NCI-H82 (cell line): Measurements from ENCODE around the gene YY1AP1.
"Not testable (repeated sequence)": the region's sequence is repeated elsewhere in the genome, so short reads cannot be mapped to it uniquely, and the experiment has no call there.

Experiments used
- DNase-seq: peaks from one replicate; lab custom pipeline; 2025; lab: John Stamatoyannopoulos, UW

The YY1AP1 gene

DNA sequence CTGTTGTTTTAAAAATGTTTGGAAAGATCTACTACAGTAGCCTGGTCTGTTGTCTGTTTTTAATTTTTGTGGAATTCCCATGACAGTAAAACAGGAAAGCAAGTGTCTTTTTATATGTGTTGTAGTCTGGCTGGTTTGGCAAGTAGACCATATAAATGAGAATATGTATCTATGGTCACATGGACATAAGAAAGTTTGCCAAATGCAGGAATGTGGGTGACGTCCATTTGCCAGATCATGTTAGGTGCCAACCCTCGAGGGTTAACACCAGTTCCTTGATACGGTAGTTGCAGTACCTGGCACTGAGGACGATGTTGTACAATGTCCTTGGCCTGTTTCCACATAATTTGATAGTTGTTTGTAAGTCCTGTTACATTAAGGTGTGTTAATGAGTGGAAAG lies 6.5 kb upstream of the YY1AP1 start:
- no peak for DNase-seq

DNA sequence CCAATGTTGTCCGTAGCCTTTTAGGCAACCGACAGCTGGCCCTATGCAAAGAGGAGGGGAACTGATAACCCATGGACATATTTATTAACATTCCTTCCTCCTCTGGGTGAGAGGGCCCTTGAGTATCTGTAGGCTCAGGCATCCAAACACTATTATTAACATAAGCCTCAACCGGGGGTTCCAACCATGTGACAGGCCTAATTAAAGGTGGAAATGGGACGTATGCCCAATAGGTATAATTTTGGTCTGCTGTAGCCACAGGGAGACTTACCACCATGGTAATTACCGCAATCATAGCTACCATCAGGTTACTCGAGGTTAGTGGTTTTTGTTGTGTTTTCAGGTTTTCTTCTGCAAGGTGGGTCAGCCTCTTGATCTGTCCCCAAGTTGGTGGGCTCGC lies 5.6 kb upstream of the YY1AP1 start:
- DNase-seq: no peak

DNA sequence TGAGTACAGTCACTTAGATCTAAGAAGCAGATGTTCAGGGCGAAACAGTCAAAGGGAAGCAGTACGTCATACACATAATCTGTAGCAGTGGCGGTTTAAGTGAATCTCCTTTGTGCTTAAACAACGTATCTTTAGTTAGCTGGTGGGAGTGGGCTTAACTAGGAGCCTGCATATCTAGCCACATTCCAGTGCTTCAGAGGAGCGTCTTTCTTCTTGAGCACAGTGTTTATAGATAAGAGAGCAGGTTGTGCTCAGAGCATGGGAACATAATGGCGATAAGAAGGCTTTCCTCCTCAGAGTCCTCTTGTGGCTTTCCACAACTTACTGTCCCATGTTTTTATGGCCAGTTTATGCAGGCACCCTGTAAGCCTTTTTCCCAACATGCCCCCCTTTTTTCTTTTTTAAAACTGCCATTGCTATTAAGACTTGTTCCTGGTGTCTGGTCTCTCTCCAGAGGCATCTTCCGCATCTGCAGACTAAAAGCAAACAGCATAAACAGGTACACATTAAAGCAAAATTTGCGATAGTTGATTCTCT lies 3.5 kb upstream of the YY1AP1 start:
- DNase-seq: peak; percentile 98

DNA sequence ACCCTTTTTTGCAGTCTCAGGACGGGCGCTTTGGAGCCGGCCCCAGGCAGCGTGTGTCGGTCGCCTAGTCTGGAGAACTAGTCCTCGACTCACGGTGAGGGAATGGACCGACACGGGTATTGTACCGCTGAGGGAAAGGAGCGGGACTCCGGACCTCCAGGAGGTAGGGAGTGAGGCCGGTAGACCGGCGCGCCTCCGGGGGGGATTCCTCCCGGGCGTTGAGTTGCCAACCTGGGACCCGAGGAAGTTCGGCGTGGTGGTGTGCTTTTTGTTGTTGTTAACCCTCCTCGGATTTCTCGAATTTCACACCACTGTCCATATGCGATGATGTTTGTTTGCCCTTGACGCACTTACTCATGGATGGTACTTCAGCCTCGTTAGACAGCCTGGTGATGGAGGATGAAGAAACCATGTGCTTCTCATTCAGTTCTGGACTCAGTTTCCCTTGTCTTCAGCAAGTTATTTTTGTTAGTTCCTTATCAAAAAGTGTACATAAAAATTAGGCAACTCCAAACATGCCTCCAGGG lies 570 bp upstream of the YY1AP1 start, which contains the start of gene DAP3:
DAP3 (plus strand) TSS at position 11 of the 527 bp plus-strand sequence. CDS start 20,689 bp downstream, outside the sequence.
- peak; percentile 51 for DNase-seq

DNA sequence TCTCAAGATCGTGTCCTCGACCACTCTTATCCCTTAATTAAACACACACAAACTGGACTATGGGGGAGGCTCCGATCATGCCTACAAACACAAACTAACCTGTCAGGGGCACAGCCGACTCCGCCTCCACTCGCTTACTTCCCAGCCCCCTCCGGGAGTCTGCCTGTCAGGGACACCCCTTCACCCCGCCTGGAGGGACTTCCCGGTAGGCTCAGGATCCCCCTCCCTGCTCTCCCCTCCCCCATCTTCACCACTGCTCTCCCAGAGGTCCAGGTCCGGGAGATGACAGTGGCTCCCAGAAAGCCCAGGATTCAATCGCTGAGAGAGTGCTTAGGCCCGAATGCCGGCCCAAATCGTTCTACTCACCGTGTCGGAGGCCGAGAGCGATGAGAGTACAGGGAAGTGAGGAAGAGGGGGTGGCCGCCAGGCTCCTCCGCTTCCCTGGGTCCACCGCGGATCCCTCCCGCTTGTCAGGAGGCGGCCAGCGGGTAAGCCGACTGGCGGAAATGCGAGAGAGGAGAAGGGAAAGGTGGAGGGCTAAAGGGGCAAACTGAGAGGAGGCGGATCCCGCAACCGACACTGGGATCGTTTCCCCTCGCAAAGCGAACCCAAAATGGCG lies 760 bp downstream of the YY1AP1 start:
- peak; percentile 63 for DNase-seq

DNA sequence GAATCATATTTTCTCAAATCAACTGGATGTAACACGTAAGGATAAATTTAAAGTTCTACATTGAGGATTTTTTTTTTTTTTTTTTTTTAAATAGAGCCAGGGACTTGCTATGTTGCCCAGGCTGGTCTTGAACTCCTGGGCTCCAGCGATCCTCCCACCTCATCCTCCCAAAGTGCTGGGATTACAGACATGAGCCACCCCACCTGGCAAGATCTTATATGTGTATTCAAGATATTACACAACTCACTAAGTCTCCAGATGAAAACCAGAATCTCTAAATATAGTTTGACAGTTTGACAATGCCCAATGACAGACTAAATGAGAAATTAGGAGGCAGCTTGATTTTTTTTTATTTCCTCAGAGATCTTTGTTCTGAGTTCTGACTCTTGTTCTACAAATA lies 6.8 kb downstream of the YY1AP1 start:
- DNase-seq: no peak

DNA sequence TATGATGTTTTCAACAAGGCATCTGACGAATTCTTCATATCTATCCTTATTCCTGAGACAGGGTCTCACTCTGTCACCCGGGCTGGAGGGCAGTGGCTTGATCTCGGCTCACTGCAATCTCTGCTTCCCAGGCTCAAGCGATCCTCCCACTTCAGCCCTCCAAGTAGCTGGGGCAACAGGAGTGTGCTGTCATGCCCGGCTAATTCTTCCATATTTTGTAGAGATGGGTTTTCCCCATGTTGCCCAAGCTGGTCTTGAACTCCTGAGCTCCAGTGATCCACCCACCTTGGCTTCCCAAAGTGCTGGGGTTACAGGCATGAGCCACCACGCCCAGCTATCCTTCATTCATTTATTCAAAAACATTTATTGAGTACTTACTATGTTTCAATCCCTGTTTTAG lies 8.0 kb downstream of the YY1AP1 start:
- DNase-seq: no peak

DNA sequence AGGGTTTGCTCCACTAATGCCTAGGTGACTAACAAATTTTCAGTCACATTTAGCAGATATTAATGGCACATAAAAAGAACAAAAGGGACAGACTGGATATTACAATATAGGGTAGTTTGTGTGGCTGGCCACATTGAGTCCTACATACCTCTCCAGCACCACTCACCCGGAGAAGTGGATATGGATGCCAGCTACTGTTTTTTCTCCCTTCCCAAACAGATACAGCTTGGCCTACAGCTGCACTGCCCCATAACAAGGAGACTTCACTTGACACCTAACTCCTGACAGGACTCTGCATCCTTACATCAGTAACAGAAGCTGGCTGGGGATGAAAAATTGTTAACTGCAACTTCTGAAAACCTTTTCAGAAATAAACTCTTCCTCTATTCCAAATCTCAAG lies 9.6 kb downstream of the YY1AP1 start:
- DNase-seq: not testable (repeated sequence)

DNA sequence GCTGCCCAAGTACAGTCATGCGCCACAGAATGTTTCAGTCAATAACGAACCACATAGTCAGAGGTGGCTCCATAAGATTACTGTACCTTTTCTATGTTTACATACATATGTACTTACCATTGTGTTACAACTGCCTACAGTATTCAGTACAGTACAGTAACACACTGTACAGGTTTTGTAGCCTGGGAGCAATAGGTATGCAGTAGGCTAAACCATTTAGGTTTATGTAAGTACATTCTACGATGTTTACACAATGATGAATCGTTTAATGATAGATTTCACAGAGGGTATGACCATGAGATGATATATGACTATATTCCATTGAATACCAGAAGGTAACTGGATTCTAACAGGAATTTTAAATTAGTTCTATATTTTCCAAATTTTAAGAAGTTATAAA lies 10.5 kb downstream of the YY1AP1 start:
- no peak for DNase-seq

DNA sequence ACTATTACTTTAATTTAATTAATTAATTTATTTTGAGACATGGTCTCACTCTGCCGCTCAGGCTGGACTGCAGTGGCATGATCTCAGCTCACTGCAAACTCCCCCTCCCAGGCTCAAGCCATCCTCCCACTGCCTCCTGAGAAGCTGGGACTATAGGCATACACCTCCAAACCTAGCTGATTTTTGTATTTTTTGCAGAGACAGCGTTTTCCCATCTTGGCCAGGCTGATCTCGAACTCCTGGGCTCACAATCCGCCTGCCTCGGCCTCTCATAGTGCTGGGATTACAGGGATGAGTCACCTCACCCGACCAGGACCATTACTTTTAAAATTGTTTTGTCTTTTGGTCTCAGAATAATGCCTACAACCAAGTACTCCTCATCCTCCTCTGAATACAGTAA lies 15.6 kb downstream of the YY1AP1 start:
- DNase-seq: no peak

DNA sequence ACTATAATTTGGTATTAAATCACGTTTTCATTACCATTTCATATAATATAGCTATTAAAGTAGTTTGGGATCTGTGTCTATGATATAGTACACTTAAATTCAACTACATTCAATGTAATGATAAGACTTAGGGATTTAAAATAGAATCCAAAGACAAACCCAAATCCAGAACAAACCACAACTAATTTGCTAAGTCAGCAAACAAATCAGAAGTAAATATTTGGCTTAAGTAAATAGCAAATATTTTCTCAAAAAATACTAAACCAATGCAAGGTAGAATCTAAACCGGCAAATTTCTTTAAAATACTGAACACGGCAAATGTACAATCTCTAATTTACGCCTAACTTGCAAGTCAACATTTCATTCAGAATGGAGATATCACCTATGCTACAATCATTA lies 16.8 kb downstream of the YY1AP1 start:
- DNase-seq: no peak

DNA sequence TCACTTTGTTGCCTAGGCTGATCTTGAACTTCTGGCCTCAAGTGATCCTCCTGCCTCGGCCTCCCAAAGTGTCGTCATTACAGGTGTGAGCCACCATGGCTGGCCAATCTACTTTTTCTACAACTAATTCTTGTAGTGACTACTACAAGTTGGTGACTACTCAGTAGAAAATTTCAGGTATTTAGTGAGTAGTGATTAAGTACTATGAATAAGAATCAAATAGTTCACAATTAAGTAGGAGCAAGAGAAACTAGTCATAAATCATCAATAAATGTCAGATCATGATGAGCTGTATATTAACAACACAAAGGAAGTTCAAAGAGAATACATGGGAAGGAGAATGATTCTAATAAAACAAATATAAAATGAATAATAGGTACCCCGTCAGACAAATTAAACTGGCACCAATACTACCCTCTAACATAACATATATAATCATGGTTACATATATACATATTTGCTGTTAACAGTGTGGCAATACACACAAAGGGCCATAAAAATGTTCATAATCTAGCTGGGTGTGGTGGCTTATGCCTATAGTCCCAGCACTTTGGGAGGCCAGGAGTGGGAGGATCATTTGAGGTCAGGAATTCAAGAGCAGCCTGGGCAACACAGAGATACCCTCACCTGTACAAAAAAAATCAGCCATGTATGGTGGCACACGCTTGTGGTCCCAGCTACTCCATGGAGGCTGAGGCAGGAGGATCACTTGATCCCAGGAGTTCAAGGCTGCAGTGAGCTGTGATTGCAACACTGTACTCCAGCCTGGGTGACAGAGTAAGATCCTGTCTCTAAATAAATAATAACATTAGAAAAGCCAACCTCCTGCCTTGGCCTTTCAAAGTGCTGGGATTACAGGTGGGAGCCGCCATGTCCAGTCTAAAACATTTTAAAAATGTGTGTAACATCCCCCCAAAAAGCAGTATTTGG lies 19.1 kb downstream of the YY1AP1 start:
- no peak for DNase-seq

DNA sequence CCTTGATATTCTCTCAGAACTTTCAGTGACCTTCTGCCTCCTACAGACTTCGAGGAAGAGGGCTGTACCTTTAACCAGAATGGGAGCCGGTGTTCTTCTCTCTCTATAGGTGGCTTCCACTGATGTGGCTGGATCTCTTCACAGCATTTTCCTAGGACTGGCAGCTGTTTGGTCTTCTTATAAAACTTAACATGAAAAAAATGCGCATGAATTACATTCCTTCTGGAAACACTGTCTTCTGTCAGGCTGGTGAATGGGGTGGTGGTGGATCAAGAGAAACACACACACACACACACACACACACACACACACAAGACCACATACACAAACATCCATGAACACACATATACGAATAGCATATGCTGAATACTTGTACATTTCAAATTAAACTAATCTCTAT lies 27.3 kb downstream of the YY1AP1 start:
- DNase-seq: not testable (repeated sequence)

DNA sequence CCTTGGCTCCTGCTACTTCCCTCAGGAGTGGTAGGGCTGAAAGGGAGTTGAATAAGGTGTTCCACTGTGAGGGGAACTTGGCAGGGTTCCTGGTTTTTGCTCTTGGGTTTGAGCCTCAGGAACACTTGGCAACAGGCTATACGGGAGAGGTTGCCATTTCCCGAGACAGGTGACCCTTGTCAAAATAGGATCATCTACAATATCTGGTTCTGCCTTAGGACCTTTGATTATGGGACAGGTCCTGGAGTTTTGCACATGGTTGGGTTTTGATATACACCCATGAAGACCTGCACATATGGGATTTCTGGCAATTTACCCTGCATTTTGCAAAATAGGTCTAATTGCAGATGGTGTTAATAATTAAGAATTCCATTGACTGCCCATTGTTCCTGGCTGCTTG lies 31.1 kb downstream of the YY1AP1 start:
- peak; percentile 19 for DNase-seq

DNA sequence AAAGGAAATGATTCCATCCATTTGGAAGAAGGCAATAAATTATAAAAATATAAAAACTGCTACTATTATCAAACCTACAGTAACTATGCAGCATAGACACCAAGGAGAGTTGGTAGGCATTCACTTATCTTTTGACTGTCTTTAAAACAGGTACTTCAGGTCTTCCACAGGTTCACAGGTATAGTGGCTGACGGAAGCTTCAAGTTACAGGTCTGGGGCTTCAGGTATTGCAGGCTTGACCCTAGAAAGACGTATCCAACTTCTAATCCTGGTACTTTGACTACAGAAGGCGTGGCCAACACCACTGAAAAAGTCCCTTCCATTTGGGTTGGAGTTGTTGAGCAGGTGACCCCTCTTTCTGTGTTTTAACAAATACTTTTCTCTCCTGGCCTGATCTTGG lies 35.6 kb downstream of the YY1AP1 start:
- DNase-seq: no peak

DNA sequence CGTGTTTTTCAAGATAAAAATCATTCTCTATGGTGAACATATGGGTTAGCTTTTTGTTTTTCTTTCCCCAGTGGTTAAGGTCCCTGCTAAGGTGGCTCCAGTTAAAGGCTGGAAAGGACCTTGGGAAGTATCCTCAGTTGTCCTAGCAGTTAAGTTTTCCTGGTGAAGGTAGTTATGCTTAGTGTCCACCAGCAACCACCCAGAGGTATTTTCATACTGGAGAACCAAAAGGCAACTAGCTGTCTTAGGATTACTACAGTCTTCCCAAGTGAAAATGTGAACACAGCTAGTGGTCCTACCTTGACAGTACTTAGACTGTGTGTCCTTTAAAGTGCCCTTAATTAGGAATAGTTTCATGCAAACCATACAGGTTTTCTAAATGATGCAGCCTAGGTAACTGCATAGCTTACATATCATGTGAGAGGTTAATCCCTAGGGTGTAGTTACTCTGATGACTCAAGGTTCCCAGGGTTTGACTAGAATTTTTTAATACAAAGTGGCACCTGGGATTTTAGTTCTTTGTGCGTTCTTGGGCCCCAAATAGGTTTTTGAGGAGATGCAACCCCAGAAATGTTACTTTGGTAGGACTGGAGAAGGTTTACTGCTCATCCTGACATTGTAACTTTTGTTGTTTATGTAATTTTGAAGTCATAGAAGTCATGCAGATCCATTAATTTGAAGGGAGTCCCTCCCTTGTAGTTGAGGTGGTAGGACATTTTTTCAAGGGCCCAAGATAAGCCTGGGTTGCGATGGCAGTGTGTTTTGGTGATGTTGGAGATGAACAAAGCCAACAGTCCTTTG lies 36.5 kb downstream of the YY1AP1 start:
- DNase-seq: no peak

DNA sequence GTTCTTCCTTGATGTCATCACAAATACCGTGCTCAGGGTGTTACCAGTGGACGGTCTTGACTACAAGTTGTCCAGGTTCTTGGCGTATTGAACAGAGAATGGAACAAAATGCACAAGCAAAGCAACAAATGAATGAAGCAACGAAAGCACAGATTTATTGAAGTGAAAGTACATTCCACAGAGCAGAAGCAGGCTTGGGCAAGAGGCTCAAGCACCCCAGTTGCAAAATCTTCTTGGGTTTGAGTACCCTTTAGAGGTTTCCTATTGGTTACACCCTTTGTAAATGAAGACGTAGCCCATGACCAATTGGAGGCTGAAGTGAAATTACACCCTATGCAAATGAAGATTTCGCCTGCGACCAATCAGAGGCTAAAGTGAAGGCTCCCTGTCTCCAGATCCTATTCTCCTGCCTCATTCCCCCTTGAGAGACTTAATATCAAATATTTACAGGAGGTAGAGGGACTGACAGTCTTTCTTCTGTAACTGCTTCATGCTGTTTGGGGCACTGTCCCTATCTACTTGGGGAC lies 38.3 kb downstream of the YY1AP1 start:
- peak; percentile 21 for DNase-seq

DNA sequence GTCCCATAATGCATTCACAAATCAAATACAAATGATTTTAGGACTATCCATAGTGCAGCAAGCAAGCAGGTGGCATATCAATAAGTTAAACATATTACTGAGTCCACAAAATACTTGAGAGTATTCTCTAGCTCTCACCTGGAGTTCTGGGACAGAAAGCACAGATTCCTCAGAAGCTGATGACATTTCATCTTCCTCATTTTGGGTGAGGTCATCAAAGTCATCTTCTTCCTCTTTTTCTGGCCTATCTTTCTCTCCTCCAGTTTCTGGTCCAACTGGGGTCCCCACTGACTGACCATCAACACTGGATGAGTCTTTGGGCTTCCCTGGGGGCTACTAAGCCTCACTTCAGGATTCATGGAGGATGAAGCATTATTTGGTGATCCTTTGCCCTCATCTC lies 38.9 kb downstream of the YY1AP1 start:
- no peak for DNase-seq

DNA sequence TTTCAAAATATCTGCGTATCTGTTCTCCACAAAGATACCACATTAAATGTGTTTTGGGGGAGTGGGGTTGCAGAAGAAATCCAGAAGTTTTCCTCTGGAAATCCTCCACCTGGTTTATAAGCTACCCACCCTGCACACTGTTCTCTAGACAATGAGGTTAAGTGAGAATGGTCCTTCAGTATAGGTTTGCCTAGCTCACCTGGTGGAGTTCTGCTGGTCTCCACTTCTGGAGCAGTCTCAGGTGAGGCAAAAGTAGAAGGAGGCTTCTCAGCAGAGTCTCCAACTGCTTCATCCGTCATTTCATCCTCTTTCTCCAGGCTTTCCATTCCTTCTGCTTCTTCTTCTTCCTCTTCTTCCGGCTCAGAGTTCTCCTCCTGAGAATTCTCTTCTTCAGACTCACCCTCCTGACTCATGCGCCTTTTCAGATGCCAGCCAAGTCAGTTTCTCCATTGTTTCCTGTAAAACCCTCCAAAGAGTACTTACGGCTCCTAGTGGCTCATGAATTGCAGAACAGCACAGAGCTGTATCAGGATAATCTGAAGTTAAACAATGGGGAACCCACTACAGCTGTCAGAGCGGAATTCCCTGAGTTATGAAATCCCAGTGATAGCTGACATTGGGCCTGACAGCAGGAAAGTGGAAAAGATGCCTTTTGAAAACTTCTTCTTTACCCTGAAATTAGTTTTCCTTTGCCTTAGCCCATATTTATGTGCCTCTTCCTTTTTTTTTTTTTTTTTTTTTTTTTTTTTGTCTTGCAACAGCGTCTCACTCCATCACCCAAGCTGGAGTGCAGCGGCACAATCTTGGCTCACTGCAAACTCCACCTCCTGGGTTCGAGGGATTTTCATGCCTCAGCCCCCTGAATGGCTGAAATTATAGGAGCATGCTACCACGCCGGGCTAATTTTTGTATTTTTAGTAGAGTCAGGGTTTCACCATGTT lies 40.1 kb downstream of the YY1AP1 start:
- peak; percentile 47 for DNase-seq

DNA sequence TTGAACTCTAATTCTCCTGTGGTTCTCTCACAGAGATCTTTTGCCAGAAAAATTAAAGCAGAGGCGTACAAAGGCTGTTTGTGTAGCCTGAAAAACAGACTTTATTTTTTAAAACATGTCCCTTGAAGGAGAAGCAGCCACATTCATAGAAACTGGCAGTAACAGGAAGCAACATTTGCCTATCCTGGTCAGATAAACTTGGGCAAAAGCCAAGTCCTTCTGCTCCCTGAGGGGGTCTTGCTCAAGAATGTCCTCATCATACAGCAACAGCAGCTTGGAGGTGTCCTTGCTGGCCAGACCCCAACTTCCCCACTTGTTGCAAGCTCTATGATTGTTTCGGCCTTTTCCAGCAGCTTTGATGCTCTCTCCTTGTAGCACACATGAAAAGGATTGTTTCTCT lies 42.3 kb downstream of the YY1AP1 start:
- DNase-seq: no peak

DNA sequence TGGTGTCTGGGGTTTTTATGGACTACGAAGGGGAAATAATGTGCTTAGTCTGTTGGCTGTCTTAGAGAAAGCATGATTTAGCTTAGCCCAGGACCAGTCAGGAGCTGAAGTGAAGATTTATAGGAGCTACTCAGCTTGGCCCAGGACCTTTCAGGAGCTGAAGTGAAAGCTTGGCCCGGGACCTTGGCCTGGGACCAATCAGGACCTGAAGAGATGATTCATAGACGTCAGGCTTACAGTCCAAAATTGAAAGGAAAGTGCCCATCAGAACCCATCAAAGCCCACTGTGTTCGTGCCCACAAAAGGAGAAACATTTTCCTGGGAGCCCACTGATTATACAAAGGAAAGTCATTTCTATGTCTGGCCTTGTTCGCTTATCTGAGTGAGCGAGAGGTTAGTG lies 42.9 kb downstream of the YY1AP1 start:
- no peak for DNase-seq
